ENCODE results near the gene TMX2. TPM values are rescaled to one million over a fixed set of nuclear protein-coding genes. Genes with fewer than 3 reads are reported as not detected.
"Not testable (repeated sequence)": the region's sequence is repeated elsewhere in the genome, so short reads cannot be mapped to it uniquely, and the experiment has no call there.

Gene TMX2
- total and polyA plus RNA-seq, 2 donors (not counting 3 experiments of a cell fraction or from before 2014, with no cell fraction given) = 52.7 to 67.7 TPM

DNA sequence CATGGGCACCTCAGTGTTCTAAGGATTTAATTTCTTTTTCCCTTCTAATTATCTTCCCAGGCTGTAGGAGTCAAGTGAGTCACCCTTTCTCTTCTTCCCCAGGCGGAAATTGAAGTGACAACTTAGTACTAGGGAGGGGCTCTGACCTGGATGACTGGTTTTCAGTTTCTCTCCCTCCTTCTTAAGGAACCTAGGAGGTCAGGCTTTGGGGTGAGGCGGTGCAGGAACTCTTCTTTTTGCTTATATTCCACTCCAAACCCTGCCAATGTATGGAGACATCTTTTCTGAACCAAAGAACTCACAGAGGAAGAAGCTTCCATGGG lies 31.9 kb upstream of the TMX2 start:
- FAIRE-seq (peak; percentile 26), DNase-seq (ENCODE audit: low read depth, low spot score) (peak; percentile 16)
- Histone ChIP-seq H3K4me3 (replicated peaks in 1 of 3; ENCODE audit: insufficient read depth in 1 of 3, low read depth in 1 of 3, low read length in 3 of 3) (no peak overlapping the region), H2AFZ (ENCODE audit: low read depth, low read length) (no peak overlapping the region), H3K9me1 (replicated peaks; ENCODE audit: control insufficient read depth, extremely low read depth, insufficient read depth, low read length) (no peaks in the 10 kb centered on the region), H3K36me3 (ENCODE audit: control insufficient read depth in 2 of 2, extremely low read depth in 1 of 2, insufficient read depth in 2 of 2, low read length in 2 of 2) (peaks cover 8 to 16% of the 10 kb centered on the region in 2 experiments), H3K79me2 (ENCODE audit: control insufficient read depth, insufficient read depth, low read length) (peaks cover 66% of the 10 kb centered on the region), H4K20me1 (replicated peaks; ENCODE audit: control insufficient read depth, extremely low read depth, insufficient read depth, low read length) (peaks cover 3% of the 10 kb centered on the region), H3K9me3 (replicated peaks; ENCODE audit: control insufficient read depth, insufficient read depth, low read length) (no peaks in the 10 kb centered on the region), H3K27ac (ENCODE audit: insufficient read depth, low read depth, low read length) (no peak overlapping the region), H3K27me3 (ENCODE audit: control insufficient read depth in 2 of 2, insufficient read depth in 2 of 2, low read length in 2 of 2) (no peaks in the 10 kb centered on the region), H3K4me2 (ENCODE audit: insufficient read depth, low read length) (peak overlapping the region; percentile 28), H3K9ac (replicated peaks; ENCODE audit: extremely low read depth, insufficient read depth, low read length) (no peak overlapping the region), H3K4me1 (ENCODE audit: control insufficient read depth, extremely low read depth, insufficient read depth, low read length) (peaks cover 11% of the 10 kb centered on the region)
- TF ChIP-seq POLR2A (IDR thresholded peaks at IDR 0.05; ENCODE audit: low read depth, low read length) = no peak
- TF ChIP-seq POLR2AphosphoS5 (IDR thresholded peaks at IDR 0.05; ENCODE audit: insufficient read depth, low read depth, low read length) = no peak
- peak; percentile 44 for TF ChIP-seq FOS (IDR thresholded peaks at IDR 0.05; ENCODE audit: borderline replicate concordance, insufficient read depth, low read length)
- TF ChIP-seq, protein P1, sequence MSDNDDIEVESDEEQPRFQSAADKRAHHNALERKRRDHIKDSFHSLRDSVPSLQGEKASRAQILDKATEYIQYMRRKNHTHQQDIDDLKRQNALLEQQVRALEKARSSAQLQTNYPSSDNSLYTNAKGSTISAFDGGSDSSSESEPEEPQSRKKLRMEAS (IDR thresholded peaks at IDR 0.05; ENCODE audit: insufficient read depth, insufficient read length) = no peak
- TF ChIP-seq GATA2 (IDR thresholded peaks at IDR 0.05; ENCODE audit: insufficient read depth, insufficient read length, low read depth, low read length) = no peak
- ChIA-PET CTCF (interaction anchor here (1.0 to 1.3 kb wide), 2 partner anchors 13 to 24 kb away, joined by 3 read pairs; partner anchors contain the start of gene ZDHHC5), POLR2A (no interaction called here)
- dilution Hi-C loops (cut with MboI; ENCODE audit: extremely low pct_ligation_motif_present, low sequenced_read_pairs) (loop anchor here (10.0 kb wide), 1 partner anchor 124 kb away; no protein-coding TSS in a partner anchor), intact Hi-C loops (cut with micrococcal nuclease) (no loop called here)
- no TSS peak for BruUV-seq (replicated peaks)

DNA sequence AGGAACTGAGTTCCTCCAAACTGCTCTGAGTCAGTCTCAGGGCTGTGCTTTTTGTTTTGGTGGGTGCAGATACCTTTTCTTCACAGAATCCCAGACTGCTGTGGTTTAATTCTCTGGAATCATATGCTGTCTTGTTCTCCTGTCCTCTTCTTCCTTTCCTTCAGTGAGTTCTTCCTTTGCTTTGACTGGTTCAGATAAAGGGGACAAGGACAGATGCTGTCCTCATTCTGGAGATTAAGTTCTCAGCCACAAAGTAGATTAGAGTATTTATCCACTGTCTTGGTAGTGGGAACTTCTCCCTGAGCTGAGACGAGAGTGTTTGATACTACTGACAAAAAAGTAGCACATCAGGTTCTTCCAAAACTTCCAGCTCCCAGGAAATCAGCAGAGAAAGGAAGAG lies 31.2 kb upstream of the TMX2 start:
- intact Hi-C loops (cut with micrococcal nuclease) (no loop called here), dilution Hi-C loops (cut with MboI; ENCODE audit: extremely low pct_ligation_motif_present, low sequenced_read_pairs) (loop anchor here (10.0 kb wide), 1 partner anchor 124 kb away; no protein-coding TSS in a partner anchor)
- no peak for DNase-seq (ENCODE audit: low read depth, low spot score)
- ChIA-PET CTCF (interaction anchor here (1.3 kb wide), 1 partner anchor 24 kb away, joined by 3 read pairs; no protein-coding TSS in a partner anchor), POLR2A (no interaction called here)
- Histone ChIP-seq H3K9me3 (replicated peaks; ENCODE audit: control insufficient read depth, insufficient read depth, low read length) (no peaks in the 10 kb centered on the region), H3K36me3 (ENCODE audit: control insufficient read depth in 2 of 2, extremely low read depth in 1 of 2, insufficient read depth in 2 of 2, low read length in 2 of 2) (peaks cover 10 to 15% of the 10 kb centered on the region in 2 experiments), H3K4me1 (ENCODE audit: control insufficient read depth, extremely low read depth, insufficient read depth, low read length) (peaks cover 11% of the 10 kb centered on the region), H3K4me3 (replicated peaks in 1 of 3; ENCODE audit: insufficient read depth in 1 of 3, low read depth in 1 of 3, low read length in 3 of 3) (no peak overlapping the region), H2AFZ (ENCODE audit: low read depth, low read length) (no peak overlapping the region), H4K20me1 (replicated peaks; ENCODE audit: control insufficient read depth, extremely low read depth, insufficient read depth, low read length) (peaks cover 3% of the 10 kb centered on the region), H3K9ac (replicated peaks; ENCODE audit: extremely low read depth, insufficient read depth, low read length) (no peak overlapping the region), H3K79me2 (ENCODE audit: control insufficient read depth, insufficient read depth, low read length) (peaks cover 60% of the 10 kb centered on the region), H3K4me2 (ENCODE audit: insufficient read depth, low read length) (no peak overlapping the region), H3K27ac (ENCODE audit: insufficient read depth, low read depth, low read length) (no peak overlapping the region), H3K27me3 (ENCODE audit: control insufficient read depth in 2 of 2, insufficient read depth in 2 of 2, low read length in 2 of 2) (no peaks in the 10 kb centered on the region), H3K9me1 (replicated peaks; ENCODE audit: control insufficient read depth, extremely low read depth, insufficient read depth, low read length) (no peaks in the 10 kb centered on the region)
- FAIRE-seq = no peak
- TF ChIP-seq FOS (IDR thresholded peaks at IDR 0.05; ENCODE audit: borderline replicate concordance, insufficient read depth, low read length) = no peak
- no peak for TF ChIP-seq JUN (IDR thresholded peaks at IDR 0.05; ENCODE audit: borderline replicate concordance, insufficient read depth, insufficient read length, low read depth)
- no TSS peak for BruUV-seq (replicated peaks)

DNA sequence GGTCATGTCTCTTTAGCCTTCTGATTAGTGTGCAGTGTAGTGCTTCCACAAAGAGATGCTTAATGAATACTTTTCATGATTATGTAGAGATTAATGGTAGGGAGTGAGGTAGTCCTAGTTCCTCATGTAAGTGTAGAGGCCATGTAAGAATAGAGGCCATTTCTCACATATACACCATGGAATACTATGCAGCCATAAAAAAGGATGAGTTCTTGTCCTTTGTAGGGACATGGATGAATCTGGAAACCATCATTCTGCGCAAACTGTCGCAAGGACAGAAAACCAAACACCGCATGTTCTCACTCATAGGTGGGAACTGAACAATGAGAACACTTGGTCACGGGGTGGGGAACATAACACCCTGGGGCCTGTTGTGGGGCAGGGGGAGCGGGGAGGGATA lies 21.9 kb upstream of the TMX2 start:
- H3K4me3 ChIP-seq (replicated peaks in 1 of 3; ENCODE audit: insufficient read depth in 1 of 3, low read depth in 1 of 3, low read length in 3 of 3); H3K4me1 ChIP-seq (ENCODE audit: control insufficient read depth, extremely low read depth, insufficient read depth, low read length); H3K79me2 ChIP-seq (ENCODE audit: control insufficient read depth, insufficient read depth, low read length); BruUV-seq (replicated peaks); POLR2A ChIA-PET; H3K9me1 ChIP-seq (replicated peaks; ENCODE audit: control insufficient read depth, extremely low read depth, insufficient read depth, low read length); intact Hi-C loops (cut with micrococcal nuclease); H3K4me2 ChIP-seq (ENCODE audit: insufficient read depth, low read length); H3K27me3 ChIP-seq (ENCODE audit: control insufficient read depth in 2 of 2, insufficient read depth in 2 of 2, low read length in 2 of 2); H3K9ac ChIP-seq (replicated peaks; ENCODE audit: extremely low read depth, insufficient read depth, low read length); H3K9me3 ChIP-seq (replicated peaks; ENCODE audit: control insufficient read depth, insufficient read depth, low read length); CTCF ChIA-PET; H3K27ac ChIP-seq (ENCODE audit: insufficient read depth, low read depth, low read length); dilution Hi-C loops (cut with MboI; ENCODE audit: extremely low pct_ligation_motif_present, low sequenced_read_pairs); FAIRE-seq; H2AFZ ChIP-seq (ENCODE audit: low read depth, low read length); H4K20me1 ChIP-seq (replicated peaks; ENCODE audit: control insufficient read depth, extremely low read depth, insufficient read depth, low read length); DNase-seq (ENCODE audit: low read depth, low spot score): not testable (repeated sequence)
- H3K36me3 ChIP-seq (ENCODE audit: control insufficient read depth in 2 of 2, extremely low read depth in 1 of 2, insufficient read depth in 2 of 2, low read length in 2 of 2) = peaks cover 32 to 38% of the 10 kb centered on the region in 2 experiments
